Right atrium auricular region (tissue), 2 donors: Measurements from ENCODE around the gene CHD6. TPM values are rescaled to one million over a fixed set of nuclear protein-coding genes. Genes with fewer than 3 reads are reported as not detected.

ENCODE experiments used
- DNase-seq: peaks from one replicate; pipeline ENCODE4 v3.0.0-alpha.2; 2019; ENCODE audit warnings: low spot score
- H3K27ac ChIP-seq, 2 donors: fragments of 200-600 bp; sonication (generic); 1 replicate in 1 of 2; 2 replicates in 1 of 2; pipeline ENCODE4 v1.5.1; 2016 to 2019
- H3K27me3 ChIP-seq, 2 donors: fragments of 200-600 bp; sonication (generic); one replicate each; pipeline versions ENCODE4 v1.5.1 to v1.6.0; 2017 to 2019
- H3K36me3 ChIP-seq: fragments of 200-600 bp; sonication (generic); one replicate; pipeline ENCODE4 v1.5.1; 2016
- H3K4me1 ChIP-seq, 2 donors: fragments of 200-600 bp; sonication (generic); one replicate each; pipeline versions ENCODE4 v1.5.1 to v1.6.0; 2017 to 2019
- H3K4me3 ChIP-seq, 2 donors: fragments of 200-600 bp; sonication (generic); 1 replicate in 1 of 2; 2 replicates in 1 of 2; pipeline ENCODE4 v1.5.1; 2017 to 2019; ENCODE audit warnings: mild to moderate bottlenecking in 1 of 2, moderate library complexity in 1 of 2
- H3K9me3 ChIP-seq, 2 donors: fragments of 200-600 bp; sonication (generic); one replicate each; pipeline ENCODE4 v1.5.1; 2019
- total RNA-seq, 2 donors: library from RNA; depleted of rRNA; stranded (reverse); fragments of >200 nt; gene quantifications; one replicate each; pipeline ENCODE4 v1.1.0, GENCODE V29; 2016
- TF ChIP-seq, protein P1 (sequence below), 2 donors: fragments of 200-600 bp; sonication (generic); IDR thresholded peaks; one replicate each; pipeline ENCODE4 v1.5.1; 2019; ENCODE audit warnings: antibody characterized with exemption in 2 of 2

CHD6 gene
- total RNA-seq, 2 donors from 2014 or later, result 22.2 to 27.4 TPM

DNA sequence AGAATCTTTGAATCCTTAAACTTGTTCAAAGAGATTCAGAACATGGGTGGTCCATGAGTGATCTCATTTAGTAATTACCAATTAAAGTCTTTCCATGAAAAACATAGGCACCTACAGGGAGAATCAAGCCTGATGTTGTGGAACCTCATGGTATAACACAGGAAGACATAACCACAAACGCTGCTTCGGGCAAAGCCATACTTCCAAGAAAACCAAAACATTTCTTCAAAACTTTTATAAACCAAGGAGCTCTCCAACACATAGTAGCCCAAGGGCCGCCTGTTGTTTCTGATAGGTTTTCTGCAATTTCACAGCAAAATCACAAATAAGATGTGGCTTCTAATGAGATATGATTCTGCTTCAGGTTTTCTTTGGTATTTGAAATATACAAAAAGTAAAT lies 2.5 kb downstream of the CHD6 start:
- Histone ChIP-seq H3K36me3 (no peaks in the 10 kb centered on the region), H3K9me3 (no peaks in the 10 kb centered on the region), H3K27me3 (no peaks in the 10 kb centered on the region), H3K4me3 (no peak overlapping the region), H3K4me1 (peaks cover 0 to 59% of the 10 kb centered on the region in 2 donors), H3K27ac (no peak overlapping the region)
- no peak for DNase-seq
- TF ChIP-seq, protein P1, sequence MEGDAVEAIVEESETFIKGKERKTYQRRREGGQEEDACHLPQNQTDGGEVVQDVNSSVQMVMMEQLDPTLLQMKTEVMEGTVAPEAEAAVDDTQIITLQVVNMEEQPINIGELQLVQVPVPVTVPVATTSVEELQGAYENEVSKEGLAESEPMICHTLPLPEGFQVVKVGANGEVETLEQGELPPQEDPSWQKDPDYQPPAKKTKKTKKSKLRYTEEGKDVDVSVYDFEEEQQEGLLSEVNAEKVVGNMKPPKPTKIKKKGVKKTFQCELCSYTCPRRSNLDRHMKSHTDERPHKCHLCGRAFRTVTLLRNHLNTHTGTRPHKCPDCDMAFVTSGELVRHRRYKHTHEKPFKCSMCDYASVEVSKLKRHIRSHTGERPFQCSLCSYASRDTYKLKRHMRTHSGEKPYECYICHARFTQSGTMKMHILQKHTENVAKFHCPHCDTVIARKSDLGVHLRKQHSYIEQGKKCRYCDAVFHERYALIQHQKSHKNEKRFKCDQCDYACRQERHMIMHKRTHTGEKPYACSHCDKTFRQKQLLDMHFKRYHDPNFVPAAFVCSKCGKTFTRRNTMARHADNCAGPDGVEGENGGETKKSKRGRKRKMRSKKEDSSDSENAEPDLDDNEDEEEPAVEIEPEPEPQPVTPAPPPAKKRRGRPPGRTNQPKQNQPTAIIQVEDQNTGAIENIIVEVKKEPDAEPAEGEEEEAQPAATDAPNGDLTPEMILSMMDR (IDR thresholded peaks at IDR 0.05), result no peak

DNA sequence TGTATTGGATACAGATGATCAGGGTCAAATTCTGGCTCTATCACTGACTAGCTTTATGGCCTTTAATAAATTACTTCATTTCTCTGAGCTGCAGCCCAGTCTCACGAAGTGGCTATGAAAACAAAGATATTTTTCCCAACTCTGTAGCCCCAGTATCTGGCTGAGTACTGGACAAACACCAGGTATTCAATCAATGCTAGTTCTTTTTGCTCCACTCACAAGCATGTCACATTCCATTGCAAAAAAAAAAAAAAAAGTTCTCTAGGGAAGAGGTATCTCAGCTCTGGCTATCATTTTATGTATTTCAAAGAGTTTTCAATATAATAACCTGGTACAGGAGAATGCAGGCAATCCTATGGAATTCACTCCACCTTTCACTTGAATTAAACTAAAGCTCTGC lies 3.1 kb downstream of the CHD6 start:
- H3K36me3 ChIP-seq, result no peaks in the 10 kb centered on the region
- H3K27ac ChIP-seq, result no peak overlapping the region
- H3K27me3 ChIP-seq, result no peaks in the 10 kb centered on the region
- DNase-seq, result no peak
- H3K4me1 ChIP-seq, result peaks cover 0 to 65% of the 10 kb centered on the region in 2 donors
- H3K4me3 ChIP-seq, result no peak overlapping the region
- H3K9me3 ChIP-seq, result no peaks in the 10 kb centered on the region
- TF ChIP-seq, protein P1 (IDR thresholded peaks at IDR 0.05), result no peak

DNA sequence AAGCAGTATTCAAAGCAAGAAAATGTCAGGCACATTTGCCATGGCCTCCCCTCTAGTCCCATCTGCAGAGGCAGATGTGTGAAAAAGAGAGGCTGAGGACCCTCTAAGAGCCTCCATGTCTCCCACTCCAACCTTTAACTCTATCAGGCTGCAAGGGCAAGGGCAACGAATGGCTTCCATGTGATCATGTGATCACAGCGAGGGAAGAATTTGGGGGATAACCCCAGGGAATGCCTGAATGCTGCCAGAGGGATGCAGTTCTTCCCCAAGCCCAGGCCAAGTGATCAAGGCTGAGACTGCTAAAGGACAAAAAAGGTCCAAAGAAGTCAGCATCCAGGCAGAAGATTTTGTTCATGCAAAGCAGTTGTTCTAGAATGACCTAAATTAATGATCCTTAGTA lies 4.9 kb downstream of the CHD6 start:
- DNase-seq, result no peak

DNA sequence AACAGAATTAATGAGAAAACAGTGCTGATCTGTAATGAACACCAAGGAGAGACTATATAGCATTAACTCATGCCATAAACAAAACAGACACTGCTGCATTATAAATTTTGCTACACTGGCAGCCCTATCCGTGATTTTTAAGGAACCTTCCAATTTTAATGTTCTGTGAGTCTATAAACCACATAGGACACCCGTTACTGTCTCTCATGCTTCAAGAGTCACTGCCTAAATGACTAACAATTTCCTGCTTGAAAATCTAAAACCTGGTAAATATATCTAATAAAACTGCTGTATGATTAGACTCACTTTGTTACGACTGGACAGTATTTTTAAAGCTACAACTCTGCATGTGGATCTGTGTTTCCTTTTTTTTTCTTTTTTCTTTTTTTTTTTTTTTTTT lies 8.7 kb downstream of the CHD6 start:
- Histone ChIP-seq H3K27ac (no peak overlapping the region), H3K4me1 (peaks cover 0 to 50% of the 10 kb centered on the region in 2 donors), H3K27me3 (no peaks in the 10 kb centered on the region), H3K36me3 (no peaks in the 10 kb centered on the region), H3K4me3 (no peak overlapping the region), H3K9me3 (no peaks in the 10 kb centered on the region)
- DNase-seq, result no peak
- TF ChIP-seq, protein P1 (IDR thresholded peaks at IDR 0.05), result no peak

More for the DNA sequence above, 4.9 kb downstream of the CHD6 start:
- H3K36me3 ChIP-seq, result no peaks in the 10 kb centered on the region
- no peak overlapping the region for H3K27ac ChIP-seq
- no peaks in the 10 kb centered on the region for H3K9me3 ChIP-seq
- no peak overlapping the region for H3K4me3 ChIP-seq
- TF ChIP-seq, protein P1 (IDR thresholded peaks at IDR 0.05), result no peak
- peaks cover 0 to 66% of the 10 kb centered on the region in 2 donors for H3K4me1 ChIP-seq
- H3K27me3 ChIP-seq, result no peaks in the 10 kb centered on the region

DNA sequence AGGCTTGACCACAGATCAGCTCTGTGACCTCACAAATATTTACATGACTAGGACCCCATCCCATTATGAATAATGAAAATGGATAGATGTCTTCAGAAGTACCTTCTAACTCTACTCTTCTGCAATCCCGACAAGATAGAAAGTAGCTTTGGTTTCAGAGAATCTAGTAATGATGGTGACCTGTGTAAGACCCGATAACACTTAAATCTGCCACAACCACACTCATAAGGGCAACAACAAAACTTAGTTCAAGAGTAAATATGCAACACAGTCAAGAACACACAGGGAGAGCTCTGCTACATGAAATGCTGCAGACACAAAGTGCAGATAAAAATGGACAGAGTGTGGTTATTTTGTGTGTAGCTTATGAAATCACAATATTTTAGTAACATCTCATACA lies 9.6 kb downstream of the CHD6 start:
- Histone ChIP-seq H3K27ac (no peak overlapping the region), H3K36me3 (no peaks in the 10 kb centered on the region), H3K27me3 (no peaks in the 10 kb centered on the region), H3K4me1 (peaks cover 0 to 52% of the 10 kb centered on the region in 2 donors), H3K9me3 (no peaks in the 10 kb centered on the region), H3K4me3 (no peak overlapping the region)
- TF ChIP-seq, protein P1 (IDR thresholded peaks at IDR 0.05), result no peak
- no peak for DNase-seq

DNA sequence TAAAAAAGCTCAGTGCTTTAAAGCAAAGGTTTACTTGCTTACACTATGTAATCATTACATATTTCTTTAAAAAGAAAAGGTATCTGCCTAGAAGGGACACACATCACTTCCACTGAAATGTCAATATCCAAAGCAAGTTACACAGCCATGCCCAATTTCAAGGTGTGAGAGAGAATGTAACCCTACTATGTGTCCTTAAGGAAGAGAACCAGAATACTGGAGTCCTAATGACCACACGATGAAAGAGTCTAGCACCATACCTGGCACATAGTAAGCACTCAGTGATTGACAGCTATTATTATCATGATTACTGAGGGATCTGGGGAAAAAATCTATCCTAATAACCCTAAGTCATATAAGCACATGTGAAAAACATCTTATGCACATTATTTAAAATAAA lies 10.4 kb downstream of the CHD6 start:
- H3K27me3 ChIP-seq, result no peaks in the 10 kb centered on the region
- no peaks in the 10 kb centered on the region for H3K36me3 ChIP-seq
- TF ChIP-seq, protein P1 (IDR thresholded peaks at IDR 0.05), result no peak
- H3K27ac ChIP-seq, result no peak overlapping the region
- H3K9me3 ChIP-seq, result no peaks in the 10 kb centered on the region
- DNase-seq, result no peak
- peaks cover 0 to 59% of the 10 kb centered on the region in 2 donors for H3K4me1 ChIP-seq
- no peak overlapping the region for H3K4me3 ChIP-seq
